ENCODE data around the gene USP10. TPM values are rescaled to one million over a fixed set of nuclear protein-coding genes. Genes with fewer than 3 reads are reported as not detected.

Gene USP10, protein sequence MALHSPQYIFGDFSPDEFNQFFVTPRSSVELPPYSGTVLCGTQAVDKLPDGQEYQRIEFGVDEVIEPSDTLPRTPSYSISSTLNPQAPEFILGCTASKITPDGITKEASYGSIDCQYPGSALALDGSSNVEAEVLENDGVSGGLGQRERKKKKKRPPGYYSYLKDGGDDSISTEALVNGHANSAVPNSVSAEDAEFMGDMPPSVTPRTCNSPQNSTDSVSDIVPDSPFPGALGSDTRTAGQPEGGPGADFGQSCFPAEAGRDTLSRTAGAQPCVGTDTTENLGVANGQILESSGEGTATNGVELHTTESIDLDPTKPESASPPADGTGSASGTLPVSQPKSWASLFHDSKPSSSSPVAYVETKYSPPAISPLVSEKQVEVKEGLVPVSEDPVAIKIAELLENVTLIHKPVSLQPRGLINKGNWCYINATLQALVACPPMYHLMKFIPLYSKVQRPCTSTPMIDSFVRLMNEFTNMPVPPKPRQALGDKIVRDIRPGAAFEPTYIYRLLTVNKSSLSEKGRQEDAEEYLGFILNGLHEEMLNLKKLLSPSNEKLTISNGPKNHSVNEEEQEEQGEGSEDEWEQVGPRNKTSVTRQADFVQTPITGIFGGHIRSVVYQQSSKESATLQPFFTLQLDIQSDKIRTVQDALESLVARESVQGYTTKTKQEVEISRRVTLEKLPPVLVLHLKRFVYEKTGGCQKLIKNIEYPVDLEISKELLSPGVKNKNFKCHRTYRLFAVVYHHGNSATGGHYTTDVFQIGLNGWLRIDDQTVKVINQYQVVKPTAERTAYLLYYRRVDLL
- 73.4 and 85.8 TPM in 2 replicates for total RNA-seq

DNA sequence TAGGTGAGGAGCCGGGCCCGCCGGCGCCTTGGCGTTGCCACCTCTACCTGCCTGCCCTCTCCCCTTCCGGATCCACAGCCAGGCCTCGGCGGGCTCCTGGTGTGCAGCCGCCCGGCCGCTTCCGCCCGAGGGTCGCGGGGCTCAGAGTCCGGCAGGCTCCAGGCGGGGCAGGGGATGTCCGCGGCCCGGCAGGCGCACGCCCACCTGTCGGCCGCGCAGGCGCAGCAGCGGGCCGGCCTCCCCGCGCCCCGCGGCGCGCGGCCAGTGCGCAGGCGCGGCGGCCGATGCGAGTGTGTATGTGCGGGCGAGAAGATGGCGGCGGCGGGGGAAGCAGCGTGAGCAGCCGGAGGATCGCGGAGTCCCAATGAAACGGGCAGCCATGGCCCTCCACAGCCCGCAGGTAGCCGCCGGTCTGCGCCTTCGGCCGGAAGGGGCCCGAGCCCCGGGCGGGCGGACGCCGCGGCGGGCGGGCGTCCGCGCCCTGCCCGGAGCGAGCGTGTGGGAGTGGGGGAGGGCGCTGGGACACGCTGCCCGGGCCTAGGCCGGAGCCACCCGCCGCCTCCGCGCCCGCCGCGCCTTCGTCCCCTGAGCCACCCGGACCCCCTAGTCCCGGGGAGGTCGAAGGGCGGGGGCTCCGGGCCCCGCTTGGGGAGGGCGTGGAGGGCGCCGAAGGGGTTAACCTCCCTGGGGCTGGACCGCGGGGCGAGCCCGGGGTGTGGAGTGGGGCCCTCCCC is at the start of gene USP10:
USP10 (plus strand) TSS at position 289 of the 734 bp plus-strand sequence; CDS start at position 380, 91 bp downstream.
- peak within 1 kb of the TSS; percentile 90 for H3K4me3 ChIP-seq (ENCODE audit: low read depth, low read length)
- DNase-seq (ENCODE audit: low read depth) = no peak
- TF ChIP-seq CTCF (conservative IDR thresholded peaks at IDR 0.05; ENCODE audit: low read depth, low read length) = no peak

DNA sequence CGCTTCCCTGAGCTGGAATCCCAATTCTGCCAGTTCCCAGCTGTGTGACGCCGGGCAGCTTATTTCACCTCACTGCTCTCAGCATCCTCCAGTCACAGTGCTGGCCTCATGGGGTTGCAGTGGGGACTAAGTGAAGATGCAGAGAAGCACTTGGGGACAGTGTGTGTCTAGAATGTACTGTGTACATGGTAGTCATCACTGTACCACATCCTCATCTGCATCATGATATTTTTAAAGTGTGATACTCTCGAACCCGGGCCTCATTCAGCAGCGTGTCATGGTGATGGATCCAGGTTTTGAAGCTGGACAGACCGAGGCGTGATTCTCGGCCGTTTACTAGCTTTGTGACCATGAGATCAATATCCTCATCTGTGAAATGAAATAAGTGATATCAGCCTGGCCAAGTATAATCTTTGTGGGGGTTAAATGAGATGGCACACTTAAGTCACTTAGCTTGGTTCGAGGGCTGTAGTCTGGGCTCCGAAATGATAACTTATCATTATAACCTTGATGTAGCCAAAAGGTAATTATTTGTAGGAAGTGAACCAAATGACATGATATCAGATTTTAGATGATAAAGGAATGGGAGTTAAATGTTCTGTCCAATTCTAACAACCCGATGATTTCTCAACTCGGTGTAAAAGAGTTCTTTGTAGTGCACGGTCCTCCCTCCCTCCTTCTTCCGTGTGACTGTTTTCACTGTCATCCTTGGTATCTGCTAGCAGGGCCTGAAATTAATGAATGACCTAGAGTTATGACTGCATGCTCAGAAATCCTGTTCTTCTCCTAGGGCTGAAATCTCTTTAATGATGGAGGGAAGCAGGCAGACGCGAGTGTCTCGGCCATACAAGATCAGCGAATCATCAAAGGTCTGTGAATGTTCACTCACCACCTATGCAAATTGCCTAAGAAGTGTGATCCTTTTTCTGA is 49.5 kb upstream of the USP10 start:
- peak; percentile 82 for DNase-seq (ENCODE audit: low read depth)
- H3K4me3 ChIP-seq (ENCODE audit: low read depth, low read length) = peak overlapping the region; percentile 4
- no peak for TF ChIP-seq CTCF (conservative IDR thresholded peaks at IDR 0.05; ENCODE audit: low read depth, low read length)

DNA sequence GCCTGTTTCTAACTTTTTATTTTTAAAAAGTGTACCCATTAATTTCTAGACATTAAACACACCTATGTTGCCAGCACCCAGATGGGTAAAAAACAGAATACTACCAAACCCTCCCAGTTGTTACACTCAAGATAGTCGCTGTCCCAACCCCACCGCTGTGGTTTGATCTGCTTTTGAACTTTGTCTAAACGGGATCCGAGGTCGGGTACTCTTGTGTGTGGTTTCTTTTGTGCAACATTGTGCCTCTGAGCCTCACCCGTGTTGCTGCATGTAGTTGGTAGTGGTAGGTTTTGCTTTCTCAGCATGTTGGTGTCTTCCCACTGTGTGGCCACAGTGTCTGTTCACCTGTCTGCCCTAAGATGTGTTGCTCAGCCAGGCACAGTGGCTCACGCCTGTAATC is 47.2 kb upstream of the USP10 start:
- DNase-seq (ENCODE audit: low read depth) = no peak
- H3K4me3 ChIP-seq (ENCODE audit: low read depth, low read length) = no peak overlapping the region
- TF ChIP-seq CTCF (conservative IDR thresholded peaks at IDR 0.05; ENCODE audit: low read depth, low read length) = no peak

- H3K4me3 ChIP-seq (ENCODE audit: low read depth, low read length) = no peak overlapping the region
- no peak for DNase-seq (ENCODE audit: low read depth)
- TF ChIP-seq CTCF (conservative IDR thresholded peaks at IDR 0.05; ENCODE audit: low read depth, low read length) = no peak
Observed at GRCh38 chr16:84654238-84654637, 45.6 kb upstream of the USP10 start.

DNA sequence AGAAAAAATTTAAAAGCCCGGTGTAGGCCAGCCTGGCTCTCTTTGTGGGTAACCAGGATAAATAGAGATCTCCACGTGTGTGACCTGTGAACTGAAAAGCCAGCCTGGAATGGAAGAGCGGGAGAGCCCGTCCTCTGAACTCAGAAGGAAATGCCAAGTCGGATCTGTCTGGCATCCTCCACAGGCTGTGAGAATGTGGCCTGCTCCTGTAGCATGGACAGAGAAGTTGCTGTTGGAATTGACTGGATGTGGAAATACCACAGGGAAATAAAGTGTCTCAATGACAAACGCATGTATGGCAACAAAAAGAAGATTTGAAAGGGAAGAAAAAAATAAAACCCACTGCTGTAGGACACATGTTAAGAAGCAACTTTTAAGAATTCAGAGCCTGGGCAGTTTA is 44.8 kb upstream of the USP10 start:
- DNase-seq (ENCODE audit: low read depth) = no peak
- TF ChIP-seq CTCF (conservative IDR thresholded peaks at IDR 0.05; ENCODE audit: low read depth, low read length) = no peak
- no peak overlapping the region for H3K4me3 ChIP-seq (ENCODE audit: low read depth, low read length)

- TF ChIP-seq CTCF (conservative IDR thresholded peaks at IDR 0.05; ENCODE audit: low read depth, low read length) = no peak
- no peak overlapping the region for H3K4me3 ChIP-seq (ENCODE audit: low read depth, low read length)
- DNase-seq (ENCODE audit: low read depth) = no peak
Observed at GRCh38 chr16:84656649-84657048, 43.2 kb upstream of the USP10 start.
